Fibroblast of skin of abdomen (primary cell): ENCODE data around the gene CNNM2.
"Not testable (repeated sequence)": the region's sequence is repeated elsewhere in the genome, so short reads cannot be mapped to it uniquely, and the experiment has no call there.

Experiments used
- DNase-seq: peaks from one replicate; pipeline ENCODE4 v3.0.0-alpha.2; 2013

Gene CNNM2

GRCh38 chr10:103111031-103111917 is 193.2 kb downstream of the CNNM2 start:
- peak; percentile 14 for DNase-seq

GRCh38 chr10:103111918-103112877 is 194.1 kb downstream of the CNNM2 start:
- no peak for DNase-seq

GRCh38 chr10:103114876-103115275 is 196.8 kb downstream of the CNNM2 start:
- DNase-seq, result no peak

- no peak for DNase-seq
These were observed 199.2 kb downstream of the CNNM2 start for GRCh38 chr10:103117247-103117646.

- DNase-seq, result no peak
These were observed 202.5 kb downstream of the CNNM2 start for GRCh38 chr10:103120546-103120945.

GRCh38 chr10:103120977-103121735 is 203.1 kb downstream of the CNNM2 start:
- no peak for DNase-seq

GRCh38 chr10:103123282-103124024 is 205.4 kb downstream of the CNNM2 start:
- no peak for DNase-seq

- DNase-seq, result no peak
These were observed 206.5 kb downstream of the CNNM2 start for GRCh38 chr10:103124420-103125096.

GRCh38 chr10:103125323-103126267 is 207.5 kb downstream of the CNNM2 start:
- DNase-seq, result no peak

GRCh38 chr10:103127241-103127640 is 209.1 kb downstream of the CNNM2 start:
- peak; percentile 22 for DNase-seq

GRCh38 chr10:103130180-103130579 is 212.1 kb downstream of the CNNM2 start:
- not testable (repeated sequence) for DNase-seq

GRCh38 chr10:103130910-103131309 is 212.8 kb downstream of the CNNM2 start:
- DNase-seq, result no peak

GRCh38 chr10:103135168-103135567 is 217.1 kb downstream of the CNNM2 start:
- not testable (repeated sequence) for DNase-seq

- DNase-seq, result no peak
These were observed 221.7 kb downstream of the CNNM2 start for GRCh38 chr10:103139803-103140202.
